MCF 10A (cell line): Measurements from ENCODE around the gene DIP2C. TPM values are rescaled to one million over a fixed set of nuclear protein-coding genes. Genes with fewer than 3 reads are reported as not detected.

Experiments
- BruUV-seq: library from RNA; stranded (reverse); fragments of 400-500 nt; replicated peaks from 2 replicates; lab custom pipeline; 2021; lab: Mats Ljungman, UMichigan
- CTCF ChIA-PET: fragments of 300-600 bp; sonication (Branson Sonifier 250); formaldehyde crosslinking; extraction: SDS; loops from one replicate; lab custom pipeline; 2021; ENCODE audit warnings: antibody characterized with exemption, inconsistent platforms; lab: Yijun Ruan, JAX
- POLR2A ChIA-PET: fragments of 300-600, 350-650 bp; sonication (Branson Sonifier 250); formaldehyde crosslinking; extraction: SDS; loops from one replicate; lab custom pipeline; 2020; ENCODE audit warnings: antibody characterized with exemption, inconsistent platforms; lab: Yijun Ruan, JAX
- DNase-seq: peaks from one replicate; pipeline ENCODE4 v3.0.0-alpha.2; 2018; ENCODE audit not compliant: unreplicated experiment
- H3K27ac Mint-ChIP-seq: one replicate; pipeline ENCODE4 v1.8.0; 2022; ENCODE audit warnings: mild to moderate bottlenecking, low read depth, mixed read lengths; ENCODE audit not compliant: unreplicated experiment
- H3K27me3 Mint-ChIP-seq: one replicate; pipeline ENCODE4 v1.8.0; 2022; ENCODE audit warnings: mixed read lengths; ENCODE audit not compliant: insufficient read depth, unreplicated experiment
- H3K36me3 Mint-ChIP-seq: one replicate; pipeline ENCODE4 v1.8.0; 2022; ENCODE audit warnings: mild to moderate bottlenecking, moderate library complexity, mixed read lengths; ENCODE audit not compliant: insufficient read depth, unreplicated experiment
- H3K4me1 Mint-ChIP-seq: one replicate; pipeline ENCODE4 v1.8.0; 2022; ENCODE audit warnings: mixed read lengths; ENCODE audit not compliant: insufficient read depth, unreplicated experiment
- H3K4me3 Mint-ChIP-seq: one replicate; pipeline ENCODE4 v1.8.0; 2022; ENCODE audit warnings: mild to moderate bottlenecking, moderate library complexity, mixed read lengths; ENCODE audit not compliant: unreplicated experiment
- H3K9me3 Mint-ChIP-seq: one replicate; pipeline ENCODE4 v1.8.0; 2022; ENCODE audit warnings: mixed read lengths; ENCODE audit not compliant: unreplicated experiment
- intact Hi-C: fragments of 100-400 bp; cut with micrococcal nuclease; formaldehyde crosslinking; loops from 2 replicates; pipeline ENCODE4 v1.14.1; 2022
- total RNA-seq: library from RNA; stranded (reverse); gene quantifications from 2 replicates; pipeline ENCODE4 v1.2.3, GENCODE V29; 2022
- TF ChIP-seq, protein P1 (sequence below): fragments of 200-600 bp; IDR thresholded peaks from one replicate; pipeline ENCODE4 v1.8.0; 2022; ENCODE audit warnings: antibody characterized with exemption, mild to moderate bottlenecking; ENCODE audit not compliant: unreplicated experiment

The DIP2C gene
- total RNA-seq, 1 experiment from 2014 or later = 0.37 TPM

DNA sequence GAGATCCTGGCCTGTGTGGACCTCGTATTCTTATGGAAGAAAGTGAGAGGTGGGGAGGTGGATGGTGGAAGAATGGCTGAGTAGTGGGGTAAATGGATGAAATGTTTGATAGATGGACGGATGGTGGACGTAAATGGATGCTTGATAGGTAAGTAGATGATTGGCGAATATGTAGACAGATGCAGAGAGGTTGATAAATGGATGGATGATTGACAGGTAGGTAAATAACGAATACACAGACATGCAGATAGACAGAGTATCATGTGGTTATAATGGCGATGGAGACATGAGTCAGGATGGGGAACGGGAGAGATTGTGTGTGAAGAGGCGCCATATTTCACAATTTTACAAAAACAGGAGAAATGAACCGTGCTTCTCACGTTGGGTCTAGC, 219.5 kb downstream of the DIP2C start:
- ChIA-PET CTCF (no interaction called here), POLR2A (no interaction called here)
- TF ChIP-seq, protein P1, sequence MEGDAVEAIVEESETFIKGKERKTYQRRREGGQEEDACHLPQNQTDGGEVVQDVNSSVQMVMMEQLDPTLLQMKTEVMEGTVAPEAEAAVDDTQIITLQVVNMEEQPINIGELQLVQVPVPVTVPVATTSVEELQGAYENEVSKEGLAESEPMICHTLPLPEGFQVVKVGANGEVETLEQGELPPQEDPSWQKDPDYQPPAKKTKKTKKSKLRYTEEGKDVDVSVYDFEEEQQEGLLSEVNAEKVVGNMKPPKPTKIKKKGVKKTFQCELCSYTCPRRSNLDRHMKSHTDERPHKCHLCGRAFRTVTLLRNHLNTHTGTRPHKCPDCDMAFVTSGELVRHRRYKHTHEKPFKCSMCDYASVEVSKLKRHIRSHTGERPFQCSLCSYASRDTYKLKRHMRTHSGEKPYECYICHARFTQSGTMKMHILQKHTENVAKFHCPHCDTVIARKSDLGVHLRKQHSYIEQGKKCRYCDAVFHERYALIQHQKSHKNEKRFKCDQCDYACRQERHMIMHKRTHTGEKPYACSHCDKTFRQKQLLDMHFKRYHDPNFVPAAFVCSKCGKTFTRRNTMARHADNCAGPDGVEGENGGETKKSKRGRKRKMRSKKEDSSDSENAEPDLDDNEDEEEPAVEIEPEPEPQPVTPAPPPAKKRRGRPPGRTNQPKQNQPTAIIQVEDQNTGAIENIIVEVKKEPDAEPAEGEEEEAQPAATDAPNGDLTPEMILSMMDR = no peak
- no peak for DNase-seq
- H3K27ac Mint-ChIP-seq = no peak overlapping the region
- no peak overlapping the region for H3K4me3 Mint-ChIP-seq
- no peaks in the 10 kb centered on the region for H3K9me3 Mint-ChIP-seq
- H3K27me3 Mint-ChIP-seq = peaks cover 43% of the 10 kb centered on the region
- H3K4me1 Mint-ChIP-seq = no peaks in the 10 kb centered on the region
- no TSS peak for BruUV-seq
- H3K36me3 Mint-ChIP-seq = no peaks in the 10 kb centered on the region
- intact Hi-C loops = no loop called here

DNA sequence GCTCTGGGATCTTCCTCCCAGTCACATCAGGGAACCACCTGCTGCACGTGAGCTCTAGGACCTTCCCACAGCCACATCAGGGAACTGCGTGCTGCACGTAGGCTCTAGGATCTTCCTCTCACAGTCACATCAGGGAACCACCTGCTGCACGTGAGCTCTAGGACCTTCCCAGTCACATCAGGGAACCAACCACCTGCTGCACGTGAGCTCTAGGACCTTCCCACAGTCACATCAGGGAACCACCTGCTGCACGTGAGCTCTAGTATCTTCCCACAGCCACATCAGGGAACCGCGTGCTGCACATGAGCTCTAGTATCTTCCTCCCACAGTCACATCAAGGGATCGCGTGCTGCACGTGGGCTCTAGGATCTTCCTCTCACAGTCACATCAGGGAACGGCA, 229.7 kb downstream of the DIP2C start:
- POLR2A ChIA-PET = no interaction called here

GRCh38 chr10:458421-458851, 231.0 kb downstream of the DIP2C start:
- POLR2A ChIA-PET = no interaction called here
- no peak overlapping the region for H3K27ac Mint-ChIP-seq
- no TSS peak for BruUV-seq
- H3K27me3 Mint-ChIP-seq = peaks cover 41% of the 10 kb centered on the region
- intact Hi-C loops = no loop called here
- no peak for DNase-seq
- TF ChIP-seq, protein P1 = no peak
- no peak overlapping the region for H3K4me3 Mint-ChIP-seq
- no peaks in the 10 kb centered on the region for H3K9me3 Mint-ChIP-seq
- peaks cover 15% of the 10 kb centered on the region for H3K4me1 Mint-ChIP-seq
- no peaks in the 10 kb centered on the region for H3K36me3 Mint-ChIP-seq
- CTCF ChIA-PET = no interaction called here

More for the DNA sequence above, 229.7 kb downstream of the DIP2C start:
- no peaks in the 10 kb centered on the region for H3K36me3 Mint-ChIP-seq
- peaks cover 54% of the 10 kb centered on the region for H3K27me3 Mint-ChIP-seq
- peaks cover 6% of the 10 kb centered on the region for H3K4me1 Mint-ChIP-seq
- TF ChIP-seq, protein P1 = no peak
- intact Hi-C loops = no loop called here
- no TSS peak for BruUV-seq
- H3K4me3 Mint-ChIP-seq = no peak overlapping the region
- no peak overlapping the region for H3K27ac Mint-ChIP-seq
- CTCF ChIA-PET = interaction anchor here (0.7 kb wide), 1 partner anchor 651 kb away, joined by 4 read pairs; no protein-coding TSS in a partner anchor
- no peak for DNase-seq
- no peaks in the 10 kb centered on the region for H3K9me3 Mint-ChIP-seq

DNA sequence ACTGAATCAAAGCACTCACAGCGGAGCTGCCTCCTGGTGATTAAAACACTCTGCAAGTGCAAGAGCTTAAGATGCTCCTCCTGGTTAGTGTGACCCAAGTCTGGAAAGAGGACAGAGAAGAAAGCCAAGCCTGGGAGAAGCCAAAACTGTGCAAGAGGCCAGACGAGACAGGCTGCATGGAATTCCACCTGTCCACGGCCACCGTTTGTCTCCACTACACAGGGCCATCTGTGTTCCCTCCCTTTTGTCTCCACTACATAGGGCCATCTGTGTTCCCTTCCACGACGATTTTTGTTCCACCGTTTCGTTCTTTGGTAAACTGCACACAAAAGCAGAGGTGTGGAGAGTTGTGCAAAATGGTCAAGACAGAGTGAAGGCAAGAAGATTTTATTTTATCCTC, 233.0 kb downstream of the DIP2C start:
- CTCF ChIA-PET = no interaction called here
- H3K4me3 Mint-ChIP-seq = no peak overlapping the region
- H3K27ac Mint-ChIP-seq = no peak overlapping the region

More for the DNA sequence above, 233.0 kb downstream of the DIP2C start:
- H3K4me1 Mint-ChIP-seq = peaks cover 20% of the 10 kb centered on the region
- no peaks in the 10 kb centered on the region for H3K36me3 Mint-ChIP-seq
- H3K27me3 Mint-ChIP-seq = peaks cover 21% of the 10 kb centered on the region
- intact Hi-C loops = no loop called here
- no peak for DNase-seq
- TF ChIP-seq, protein P1 = no peak
- no peaks in the 10 kb centered on the region for H3K9me3 Mint-ChIP-seq
- no TSS peak for BruUV-seq
- POLR2A ChIA-PET = interaction anchor here (0.6 kb wide), 2 partner anchors 128 to 336 kb away, joined by 3 to 4 read pairs; no protein-coding TSS in a partner anchor
